G401 (cell line): ENCODE measurements around the gene IGSF5. TPM values are rescaled to one million over a fixed set of nuclear protein-coding genes. Genes with fewer than 3 reads are reported as not detected.

Experiments
- total RNA-seq: library from RNA; depleted of rRNA; stranded (reverse); fragments of >200 nt; shearing (Covaris generic); gene quantifications from 2 replicates; pipeline ENCODE4 v1.2.3, GENCODE V29; 2014; rRNA removed

IGSF5 gene
- total RNA-seq, 1 experiment from 2014 or later = 0.51 TPM

Other genes starting within 250 kb of the IGSF5 start
- gene B3GALT5, start 132.2 kb upstream of the IGSF5 start, total RNA-seq = not detected in 2 replicates
- 1.2 TPM in 1 of 2 replicates, not detected in the other for gene PCP4, start 122.3 kb downstream of the IGSF5 start, total RNA-seq